H1 (cell line): ENCODE data around the gene SLU7. TPM values are rescaled to one million over a fixed set of nuclear protein-coding genes. Genes with fewer than 3 reads are reported as not detected.

Experiments
- BRCA1 ChIP-seq: IDR thresholded peaks from 2 replicates; pipeline ENCODE4 v1.6.1; 2012; ENCODE audit warnings: low read depth, low read length, improper control_type of control experiment
- EZH2 ChIP-seq: fragments of 200-600 bp; sonication (generic); IDR thresholded peaks from 2 replicates; pipeline ENCODE4 v1.7.1; 2012; ENCODE audit warnings: low read depth, mild to moderate bottlenecking, moderate library complexity, low read length, inconsistent platforms; ENCODE audit not compliant: severe bottlenecking
- polyA plus RNA-seq, 7 experiments: library from polyadenylated mRNA; depleted of rRNA in 3 of 7; stranded (reverse) in 5 of 7; unstranded in 2 of 7; fragments of >200 nt in 5 of 7; fragments of 200-250 nt in 2 of 7; gene quantifications; 1 replicate in 5 of 7; 2 replicates in 1 of 7; 4 replicates in 1 of 7; pipeline versions ENCODE4 v1.2.1 to v1.2.3, GENCODE V29; 2011 to 2013; ENCODE audit warnings: missing spikeins in 2 of 7, mixed read lengths in 2 of 7
- total RNA-seq: library from RNA; stranded (reverse); fragmentation: NEBNext Ultra II Directional; extraction: Animal tissue kit (Norgen Biotek cat#: 25700); gene quantifications from 2 replicates; pipeline ENCODE4 v1.2.1, GENCODE V29; 2021
- TF ChIP-seq, protein P1 (sequence below), 3 experiments: IDR thresholded peaks; 1 replicate in 2 of 3; 2 replicates in 1 of 3; pipeline versions ENCODE4 v1.5.1 to v1.6.1; 2011; ENCODE audit warnings: low read length in 3 of 3, mild to moderate bottlenecking in 3 of 3, inconsistent platforms in 2 of 3, low read depth in 1 of 3, moderate library complexity in 1 of 3; ENCODE audit not compliant: insufficient read depth in 1 of 3; ENCODE audit errors: control extremely low read depth in 1 of 3

Gene SLU7
- total and polyA plus RNA-seq, 2 of the 8 experiments (the other 6 are each of a cell fraction or from before 2014, with no cell fraction given): 6.0 to 34.1 TPM

- TF ChIP-seq EZH2: no peak
- no peak for TF ChIP-seq BRCA1
- TF ChIP-seq, protein P1, sequence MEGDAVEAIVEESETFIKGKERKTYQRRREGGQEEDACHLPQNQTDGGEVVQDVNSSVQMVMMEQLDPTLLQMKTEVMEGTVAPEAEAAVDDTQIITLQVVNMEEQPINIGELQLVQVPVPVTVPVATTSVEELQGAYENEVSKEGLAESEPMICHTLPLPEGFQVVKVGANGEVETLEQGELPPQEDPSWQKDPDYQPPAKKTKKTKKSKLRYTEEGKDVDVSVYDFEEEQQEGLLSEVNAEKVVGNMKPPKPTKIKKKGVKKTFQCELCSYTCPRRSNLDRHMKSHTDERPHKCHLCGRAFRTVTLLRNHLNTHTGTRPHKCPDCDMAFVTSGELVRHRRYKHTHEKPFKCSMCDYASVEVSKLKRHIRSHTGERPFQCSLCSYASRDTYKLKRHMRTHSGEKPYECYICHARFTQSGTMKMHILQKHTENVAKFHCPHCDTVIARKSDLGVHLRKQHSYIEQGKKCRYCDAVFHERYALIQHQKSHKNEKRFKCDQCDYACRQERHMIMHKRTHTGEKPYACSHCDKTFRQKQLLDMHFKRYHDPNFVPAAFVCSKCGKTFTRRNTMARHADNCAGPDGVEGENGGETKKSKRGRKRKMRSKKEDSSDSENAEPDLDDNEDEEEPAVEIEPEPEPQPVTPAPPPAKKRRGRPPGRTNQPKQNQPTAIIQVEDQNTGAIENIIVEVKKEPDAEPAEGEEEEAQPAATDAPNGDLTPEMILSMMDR (IDR thresholded peaks at IDR 0.05; ENCODE audit: control extremely low read depth in 1 of 3, insufficient read depth in 1 of 3, low read depth in 1 of 3, low read length in 3 of 3): no peak
Observed at GRCh38 chr5:160423099-160423498, 4.2 kb upstream of the SLU7 start (continued).
